Measurements from ENCODE around the gene PDLIM3. TPM values are rescaled to one million over a fixed set of nuclear protein-coding genes. Genes with fewer than 3 reads are reported as not detected.

The PDLIM3 gene
- total RNA-seq, 1 donor: 2.2 TPM

DNA sequence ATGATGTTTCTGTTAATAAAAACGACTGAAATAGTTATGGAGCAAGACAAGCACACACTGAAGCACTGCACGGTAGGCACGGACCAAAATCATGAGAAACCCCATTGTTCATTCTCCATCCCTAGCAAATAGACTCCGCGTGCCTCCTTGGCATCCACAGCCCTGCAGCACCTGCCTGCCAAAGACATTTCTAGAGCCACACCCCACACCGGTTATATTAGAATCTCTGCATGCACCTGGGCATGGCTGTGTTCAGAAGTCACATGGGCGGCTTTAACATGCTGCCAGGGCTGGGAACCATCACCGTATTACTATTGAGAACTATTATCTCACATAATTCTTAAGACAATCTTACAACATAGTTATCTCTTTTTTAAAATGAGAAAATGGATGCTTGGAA lies 5.9 kb downstream of the PDLIM3 start:
- Histone ChIP-seq H3K4me2 (ENCODE audit: insufficient read depth, low read length) (no peak overlapping the region), H3K79me2 (ENCODE audit: insufficient read depth, low read length) (no peaks in the 10 kb centered on the region), H3K4me3 (ENCODE audit: insufficient read depth, low read length) (no peak overlapping the region), H3K9me3 (ENCODE audit: low read depth, low read length) (peaks cover 10% of the 10 kb centered on the region), H2AFZ (ENCODE audit: low read length) (no peak overlapping the region), H3K27ac (ENCODE audit: low read depth, low read length) (no peak overlapping the region), H3K4me1 (ENCODE audit: insufficient read depth, low read length) (peaks cover 4% of the 10 kb centered on the region), H4K20me1 (ENCODE audit: insufficient read depth, low read length) (no peaks in the 10 kb centered on the region), H3K36me3 (ENCODE audit: insufficient read depth, low read length) (no peaks in the 10 kb centered on the region), H3K27me3 (ENCODE audit: insufficient read depth, low read length) (peaks cover 5% of the 10 kb centered on the region)
- DNase-seq (ENCODE audit: insufficient read length, low spot score, missing footprints): no peak
- TF ChIP-seq, protein P1, sequence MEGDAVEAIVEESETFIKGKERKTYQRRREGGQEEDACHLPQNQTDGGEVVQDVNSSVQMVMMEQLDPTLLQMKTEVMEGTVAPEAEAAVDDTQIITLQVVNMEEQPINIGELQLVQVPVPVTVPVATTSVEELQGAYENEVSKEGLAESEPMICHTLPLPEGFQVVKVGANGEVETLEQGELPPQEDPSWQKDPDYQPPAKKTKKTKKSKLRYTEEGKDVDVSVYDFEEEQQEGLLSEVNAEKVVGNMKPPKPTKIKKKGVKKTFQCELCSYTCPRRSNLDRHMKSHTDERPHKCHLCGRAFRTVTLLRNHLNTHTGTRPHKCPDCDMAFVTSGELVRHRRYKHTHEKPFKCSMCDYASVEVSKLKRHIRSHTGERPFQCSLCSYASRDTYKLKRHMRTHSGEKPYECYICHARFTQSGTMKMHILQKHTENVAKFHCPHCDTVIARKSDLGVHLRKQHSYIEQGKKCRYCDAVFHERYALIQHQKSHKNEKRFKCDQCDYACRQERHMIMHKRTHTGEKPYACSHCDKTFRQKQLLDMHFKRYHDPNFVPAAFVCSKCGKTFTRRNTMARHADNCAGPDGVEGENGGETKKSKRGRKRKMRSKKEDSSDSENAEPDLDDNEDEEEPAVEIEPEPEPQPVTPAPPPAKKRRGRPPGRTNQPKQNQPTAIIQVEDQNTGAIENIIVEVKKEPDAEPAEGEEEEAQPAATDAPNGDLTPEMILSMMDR (IDR thresholded peaks at IDR 0.05; ENCODE audit: extremely low read depth, low read depth, low read length): no peak

DNA sequence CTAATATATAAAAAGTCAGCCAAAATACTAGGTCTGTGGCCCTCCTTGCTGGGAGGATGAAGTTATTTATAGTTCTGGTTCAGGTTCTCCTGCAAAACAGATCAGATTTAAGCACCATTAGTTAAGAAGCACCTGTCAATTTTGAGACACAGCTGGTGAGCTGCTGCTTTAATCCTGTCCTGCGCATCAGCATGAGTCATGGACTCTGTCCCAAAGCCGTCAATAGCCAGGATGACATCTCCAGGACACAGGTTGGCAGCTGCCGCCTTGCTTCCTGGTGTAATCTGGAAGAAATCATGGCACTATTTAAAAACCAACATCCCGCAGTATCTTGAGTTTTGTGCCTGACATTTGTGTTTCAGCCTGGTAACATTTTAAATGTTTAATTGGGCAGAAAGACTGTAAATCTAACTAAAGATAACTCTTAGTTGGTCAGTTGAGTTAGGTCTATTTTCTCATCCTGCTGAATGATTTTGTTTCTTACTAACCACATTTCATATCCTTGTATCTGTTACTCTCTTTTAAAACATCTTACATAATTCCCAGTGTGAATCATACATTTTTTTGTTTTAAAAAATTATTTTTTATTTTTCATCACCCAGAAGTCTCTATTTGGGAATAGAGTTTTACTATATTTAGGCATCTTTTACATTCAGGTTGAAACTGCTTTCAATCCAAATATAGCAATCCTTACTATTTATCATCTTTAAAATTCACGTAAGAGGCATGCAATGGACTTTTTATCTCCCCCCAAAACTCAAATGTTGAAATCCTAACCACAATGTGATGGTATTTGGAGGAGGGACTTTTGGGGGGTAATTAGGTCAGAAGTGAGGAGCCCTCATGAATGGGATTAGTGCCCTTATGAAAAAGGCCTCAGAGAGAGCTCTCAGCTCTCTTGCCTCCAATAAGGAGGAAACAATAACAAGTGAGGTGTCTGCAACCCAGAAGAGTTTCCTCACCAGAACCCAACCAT lies 10.1 kb downstream of the PDLIM3 start:
- no peak overlapping the region for H2AFZ ChIP-seq (ENCODE audit: low read length)
- no peak overlapping the region for H3K4me3 ChIP-seq (ENCODE audit: insufficient read depth, low read length)
- TF ChIP-seq, protein P1 (IDR thresholded peaks at IDR 0.05; ENCODE audit: extremely low read depth, low read depth, low read length): no peak
- H3K27me3 ChIP-seq (ENCODE audit: insufficient read depth, low read length): peaks cover 4% of the 10 kb centered on the region
- no peaks in the 10 kb centered on the region for H4K20me1 ChIP-seq (ENCODE audit: insufficient read depth, low read length)
- no peaks in the 10 kb centered on the region for H3K79me2 ChIP-seq (ENCODE audit: insufficient read depth, low read length)
- H3K4me2 ChIP-seq (ENCODE audit: insufficient read depth, low read length): no peak overlapping the region
- no peaks in the 10 kb centered on the region for H3K36me3 ChIP-seq (ENCODE audit: insufficient read depth, low read length)
- DNase-seq (ENCODE audit: insufficient read length, low spot score, missing footprints): peak; percentile 62
- peaks cover 10% of the 10 kb centered on the region for H3K9me3 ChIP-seq (ENCODE audit: low read depth, low read length)
- peaks cover 4% of the 10 kb centered on the region for H3K4me1 ChIP-seq (ENCODE audit: insufficient read depth, low read length)
- peak overlapping the region; percentile 9 for H3K27ac ChIP-seq (ENCODE audit: low read depth, low read length)

DNA sequence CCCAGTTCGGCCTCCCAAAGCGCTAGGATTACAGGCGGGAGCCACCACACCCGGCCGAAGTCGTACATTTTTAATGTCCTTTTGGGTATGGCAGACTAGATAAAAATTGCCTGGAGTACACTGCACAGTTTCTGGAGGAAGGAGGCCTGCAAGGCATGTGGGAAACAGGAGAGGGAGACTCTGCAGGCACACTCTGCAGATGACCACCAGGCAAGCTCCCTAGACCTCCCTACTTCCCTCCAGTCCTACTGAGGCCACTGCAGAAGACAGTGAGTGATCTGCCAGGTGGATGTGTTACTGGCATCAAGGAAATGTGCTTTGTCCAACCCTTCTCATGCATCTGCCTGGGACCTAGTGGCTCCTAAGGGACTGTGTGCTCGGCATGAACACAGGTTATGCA lies 11.4 kb downstream of the PDLIM3 start:
- H3K79me2 ChIP-seq (ENCODE audit: insufficient read depth, low read length): no peaks in the 10 kb centered on the region
- DNase-seq (ENCODE audit: insufficient read length, low spot score, missing footprints): no peak
- no peaks in the 10 kb centered on the region for H3K27me3 ChIP-seq (ENCODE audit: insufficient read depth, low read length)
- H4K20me1 ChIP-seq (ENCODE audit: insufficient read depth, low read length): no peaks in the 10 kb centered on the region
- H3K36me3 ChIP-seq (ENCODE audit: insufficient read depth, low read length): no peaks in the 10 kb centered on the region
- peaks cover 10% of the 10 kb centered on the region for H3K9me3 ChIP-seq (ENCODE audit: low read depth, low read length)
- H3K4me1 ChIP-seq (ENCODE audit: insufficient read depth, low read length): peaks cover 4% of the 10 kb centered on the region
- TF ChIP-seq, protein P1 (IDR thresholded peaks at IDR 0.05; ENCODE audit: extremely low read depth, low read depth, low read length): no peak
- H2AFZ ChIP-seq (ENCODE audit: low read length): no peak overlapping the region
- H3K4me2 ChIP-seq (ENCODE audit: insufficient read depth, low read length): no peak overlapping the region
- no peak overlapping the region for H3K4me3 ChIP-seq (ENCODE audit: insufficient read depth, low read length)
- no peak overlapping the region for H3K27ac ChIP-seq (ENCODE audit: low read depth, low read length)

DNA sequence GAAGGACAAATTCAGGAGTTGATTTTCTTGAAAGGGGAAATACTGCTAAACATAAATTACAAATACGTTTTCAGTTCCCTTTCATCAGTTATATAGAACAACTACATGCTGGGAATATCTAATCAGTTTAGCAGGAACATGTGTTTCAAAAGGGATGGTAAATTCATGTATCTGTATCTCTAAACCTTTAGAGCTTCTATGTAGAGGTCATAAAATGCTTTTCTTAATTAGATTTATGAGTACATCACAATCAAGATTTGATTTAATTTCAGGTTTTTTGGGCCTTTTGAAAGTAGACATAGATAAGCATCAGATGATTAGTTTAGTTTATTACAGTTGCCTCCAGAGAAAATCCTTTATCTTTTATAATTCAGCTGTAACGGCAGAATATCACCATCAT lies 12.9 kb downstream of the PDLIM3 start:
- no peak overlapping the region for H3K27ac ChIP-seq (ENCODE audit: low read depth, low read length)
- TF ChIP-seq, protein P1 (IDR thresholded peaks at IDR 0.05; ENCODE audit: extremely low read depth, low read depth, low read length): no peak
- H2AFZ ChIP-seq (ENCODE audit: low read length): no peak overlapping the region
- no peak overlapping the region for H3K4me3 ChIP-seq (ENCODE audit: insufficient read depth, low read length)
- H3K79me2 ChIP-seq (ENCODE audit: insufficient read depth, low read length): no peaks in the 10 kb centered on the region
- no peak overlapping the region for H3K4me2 ChIP-seq (ENCODE audit: insufficient read depth, low read length)
- H3K9me3 ChIP-seq (ENCODE audit: low read depth, low read length): peaks cover 10% of the 10 kb centered on the region
- no peaks in the 10 kb centered on the region for H3K27me3 ChIP-seq (ENCODE audit: insufficient read depth, low read length)
- peaks cover 4% of the 10 kb centered on the region for H3K4me1 ChIP-seq (ENCODE audit: insufficient read depth, low read length)
- no peak for DNase-seq (ENCODE audit: insufficient read length, low spot score, missing footprints)
- H4K20me1 ChIP-seq (ENCODE audit: insufficient read depth, low read length): no peaks in the 10 kb centered on the region
- no peaks in the 10 kb centered on the region for H3K36me3 ChIP-seq (ENCODE audit: insufficient read depth, low read length)

Data from osteoblast (primary cell).